Fibroblast of mammary gland (primary cell): ENCODE measurements around the gene KRTAP9-4.

Experiments used
- DNase-seq: peaks from one replicate; pipeline ENCODE4 v3.0.0-alpha.2; 2010; ENCODE audit warnings: low read depth
- H3K4me3 ChIP-seq: 2 replicates; pipeline ENCODE4 v1.5.1; 2011; ENCODE audit warnings: low read depth, mild to moderate bottlenecking, low read length, moderate library complexity; ENCODE audit not compliant: control insufficient read depth
- TF ChIP-seq, protein P1 (sequence below): conservative IDR thresholded peaks from 2 replicates; pipeline ENCODE4 v1.5.1; 2011; ENCODE audit warnings: low read depth, low read length, inconsistent platforms; ENCODE audit not compliant: control insufficient read depth, insufficient read depth

The KRTAP9-4 gene

DNA sequence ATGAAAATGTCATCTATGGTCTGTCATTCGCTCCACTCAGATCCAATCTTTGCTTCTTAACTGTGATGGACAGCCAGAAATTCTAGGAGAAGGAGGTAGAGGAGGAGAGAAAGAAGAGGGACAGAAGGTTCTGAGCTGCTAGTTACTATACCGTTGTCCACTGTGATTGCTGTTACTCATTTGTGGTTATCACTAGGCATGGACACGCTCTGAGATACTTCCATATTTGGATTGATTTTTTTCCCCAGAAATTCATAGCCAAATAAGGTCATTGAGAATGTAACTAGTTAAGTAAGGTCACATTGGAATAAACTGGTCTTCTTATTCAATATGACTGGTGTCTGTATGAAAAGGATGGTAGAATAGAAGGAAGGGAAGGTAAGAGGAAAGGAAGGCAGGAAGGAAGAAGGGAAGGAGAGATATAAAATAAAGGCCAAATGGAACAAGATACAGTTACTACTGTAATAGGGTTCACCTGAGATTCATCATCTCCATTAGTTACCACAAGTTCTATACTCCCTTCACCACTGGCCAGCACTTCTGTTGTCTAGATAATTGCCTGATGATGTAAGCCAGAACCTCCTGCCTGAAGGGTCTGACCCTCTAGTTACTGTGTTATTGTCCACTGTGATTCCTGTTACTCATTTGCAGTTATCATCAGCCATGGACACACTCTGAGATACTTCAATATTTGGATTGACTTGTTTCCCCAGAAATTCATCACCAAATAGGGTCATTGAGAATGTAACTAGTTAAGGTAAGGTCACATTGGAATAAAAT, 28.9 kb downstream of the KRTAP9-4 start:
- H3K4me3 ChIP-seq, result no peak overlapping the region
- TF ChIP-seq, protein P1, sequence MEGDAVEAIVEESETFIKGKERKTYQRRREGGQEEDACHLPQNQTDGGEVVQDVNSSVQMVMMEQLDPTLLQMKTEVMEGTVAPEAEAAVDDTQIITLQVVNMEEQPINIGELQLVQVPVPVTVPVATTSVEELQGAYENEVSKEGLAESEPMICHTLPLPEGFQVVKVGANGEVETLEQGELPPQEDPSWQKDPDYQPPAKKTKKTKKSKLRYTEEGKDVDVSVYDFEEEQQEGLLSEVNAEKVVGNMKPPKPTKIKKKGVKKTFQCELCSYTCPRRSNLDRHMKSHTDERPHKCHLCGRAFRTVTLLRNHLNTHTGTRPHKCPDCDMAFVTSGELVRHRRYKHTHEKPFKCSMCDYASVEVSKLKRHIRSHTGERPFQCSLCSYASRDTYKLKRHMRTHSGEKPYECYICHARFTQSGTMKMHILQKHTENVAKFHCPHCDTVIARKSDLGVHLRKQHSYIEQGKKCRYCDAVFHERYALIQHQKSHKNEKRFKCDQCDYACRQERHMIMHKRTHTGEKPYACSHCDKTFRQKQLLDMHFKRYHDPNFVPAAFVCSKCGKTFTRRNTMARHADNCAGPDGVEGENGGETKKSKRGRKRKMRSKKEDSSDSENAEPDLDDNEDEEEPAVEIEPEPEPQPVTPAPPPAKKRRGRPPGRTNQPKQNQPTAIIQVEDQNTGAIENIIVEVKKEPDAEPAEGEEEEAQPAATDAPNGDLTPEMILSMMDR, result no peak
- no peak for DNase-seq

DNA sequence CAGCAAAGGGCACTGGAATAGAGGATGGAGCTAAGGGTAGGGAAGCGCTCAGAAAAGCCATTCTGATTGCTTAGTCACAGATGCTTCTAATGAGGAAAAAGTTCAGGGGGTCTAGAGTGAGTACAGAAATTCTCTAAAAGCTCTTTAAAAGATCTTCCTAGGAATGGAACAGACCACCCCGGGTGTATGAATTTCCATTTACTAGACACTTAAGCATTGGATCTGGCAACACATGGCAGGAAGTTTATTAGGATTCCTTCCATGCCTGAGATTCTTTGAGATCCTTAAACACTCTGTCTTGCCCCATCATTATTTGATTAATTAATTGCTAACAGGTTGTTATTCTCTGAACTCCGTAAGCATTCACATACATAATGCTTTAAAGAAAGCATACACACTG, 34.6 kb downstream of the KRTAP9-4 start:
- TF ChIP-seq, protein P1, result no peak
- H3K4me3 ChIP-seq, result no peak overlapping the region
- DNase-seq, result no peak

DNA sequence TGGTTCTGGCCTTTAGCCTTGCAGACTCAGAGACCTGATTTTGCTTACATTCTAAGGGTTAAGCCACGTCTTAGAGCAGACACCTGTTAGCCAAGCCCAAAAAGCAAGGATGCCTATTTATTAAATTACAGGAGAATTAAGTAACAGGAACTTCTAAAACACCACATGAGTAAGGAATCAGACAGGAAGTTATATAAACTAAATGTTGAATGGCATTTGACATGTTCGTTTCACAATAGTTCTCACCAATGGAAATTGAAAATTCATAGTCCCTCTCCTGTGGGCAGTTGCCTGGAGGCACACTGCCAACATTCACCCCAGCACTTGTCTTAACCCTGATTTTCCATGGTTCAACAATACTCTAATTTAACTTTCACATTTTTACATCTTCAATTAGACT, 35.1 kb downstream of the KRTAP9-4 start:
- no peak overlapping the region for H3K4me3 ChIP-seq
- TF ChIP-seq, protein P1, result no peak
- DNase-seq, result no peak

DNA sequence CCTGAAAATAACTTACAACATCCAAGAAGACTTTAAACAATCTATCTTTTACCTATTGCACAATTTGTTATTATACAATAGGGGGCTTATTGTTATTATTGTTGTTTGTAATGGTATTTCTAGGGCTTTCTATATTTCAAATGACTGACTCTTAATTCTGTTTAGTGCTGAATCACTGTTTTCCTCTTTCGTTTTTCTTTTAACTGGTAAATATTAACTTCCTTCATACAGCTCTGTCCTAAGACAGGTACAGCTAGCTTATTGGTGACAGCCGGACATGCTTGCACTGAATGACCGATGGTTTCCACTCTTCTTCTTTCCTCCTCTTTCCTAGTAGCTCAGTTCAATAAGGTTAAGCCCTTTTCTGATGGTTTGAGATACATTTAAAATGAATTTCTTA, 37.6 kb downstream of the KRTAP9-4 start:
- TF ChIP-seq, protein P1, result no peak
- no peak overlapping the region for H3K4me3 ChIP-seq
- no peak for DNase-seq

DNA sequence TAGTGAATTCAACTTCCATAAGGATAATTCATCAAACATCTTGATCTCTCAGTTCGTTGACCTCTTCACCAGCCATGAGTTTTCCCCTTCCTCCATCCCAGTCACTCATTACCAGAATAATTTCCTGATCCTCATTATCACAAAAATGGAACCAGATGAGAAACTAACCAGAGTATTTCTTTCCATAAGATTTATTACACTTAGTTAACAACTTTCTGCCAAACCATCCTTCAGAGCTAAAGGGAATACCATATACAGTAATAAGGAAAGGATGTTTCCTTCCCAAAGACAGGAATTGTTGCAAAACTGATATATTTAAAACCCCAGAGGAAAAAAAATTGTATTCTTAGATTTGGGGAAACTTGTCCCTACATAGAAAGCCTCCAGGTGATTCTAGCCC, 44.5 kb downstream of the KRTAP9-4 start:
- H3K4me3 ChIP-seq, result no peak overlapping the region
- TF ChIP-seq, protein P1, result no peak
- no peak for DNase-seq

DNA sequence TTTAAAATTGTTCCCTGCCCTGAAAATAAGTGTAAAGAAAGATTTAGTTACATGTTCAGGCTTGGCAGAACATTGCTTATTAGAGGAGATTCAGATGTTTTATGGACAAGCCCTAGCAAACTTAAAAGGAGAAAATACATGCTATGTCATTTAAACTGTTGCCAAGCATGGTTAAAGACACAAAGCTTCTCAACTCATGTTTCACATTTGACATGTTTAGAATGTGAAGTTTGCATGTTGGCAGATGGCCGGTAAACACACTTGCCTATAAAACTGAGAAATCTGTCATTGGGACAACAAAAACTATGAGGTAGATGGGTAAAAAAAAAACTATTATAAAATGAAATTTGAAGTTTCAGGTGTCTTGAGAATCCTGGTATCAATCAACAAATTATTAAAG, 47.4 kb downstream of the KRTAP9-4 start:
- DNase-seq, result no peak
- no peak overlapping the region for H3K4me3 ChIP-seq
- TF ChIP-seq, protein P1, result no peak
